Measurements from ENCODE around the gene MED4.

MED4 gene

GRCh38 chr13:48131533-48131932, 36.6 kb upstream of the MED4 start:
- TF ChIP-seq, protein P1, sequence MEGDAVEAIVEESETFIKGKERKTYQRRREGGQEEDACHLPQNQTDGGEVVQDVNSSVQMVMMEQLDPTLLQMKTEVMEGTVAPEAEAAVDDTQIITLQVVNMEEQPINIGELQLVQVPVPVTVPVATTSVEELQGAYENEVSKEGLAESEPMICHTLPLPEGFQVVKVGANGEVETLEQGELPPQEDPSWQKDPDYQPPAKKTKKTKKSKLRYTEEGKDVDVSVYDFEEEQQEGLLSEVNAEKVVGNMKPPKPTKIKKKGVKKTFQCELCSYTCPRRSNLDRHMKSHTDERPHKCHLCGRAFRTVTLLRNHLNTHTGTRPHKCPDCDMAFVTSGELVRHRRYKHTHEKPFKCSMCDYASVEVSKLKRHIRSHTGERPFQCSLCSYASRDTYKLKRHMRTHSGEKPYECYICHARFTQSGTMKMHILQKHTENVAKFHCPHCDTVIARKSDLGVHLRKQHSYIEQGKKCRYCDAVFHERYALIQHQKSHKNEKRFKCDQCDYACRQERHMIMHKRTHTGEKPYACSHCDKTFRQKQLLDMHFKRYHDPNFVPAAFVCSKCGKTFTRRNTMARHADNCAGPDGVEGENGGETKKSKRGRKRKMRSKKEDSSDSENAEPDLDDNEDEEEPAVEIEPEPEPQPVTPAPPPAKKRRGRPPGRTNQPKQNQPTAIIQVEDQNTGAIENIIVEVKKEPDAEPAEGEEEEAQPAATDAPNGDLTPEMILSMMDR (IDR thresholded peaks at IDR 0.05; ENCODE audit: poor library complexity, severe bottlenecking): no peak
- DNase-seq (ENCODE audit: low spot score) (no peak), ATAC-seq (ENCODE audit: low read depth) (peak; percentile 67)
- Histone ChIP-seq H3K9me3 (ENCODE audit: severe bottlenecking) (no peaks in the 10 kb centered on the region), H3K27ac (ENCODE audit: poor library complexity, severe bottlenecking) (no peak overlapping the region), H3K27me3 (ENCODE audit: insufficient read depth, poor library complexity, severe bottlenecking) (no peaks in the 10 kb centered on the region), H3K4me1 (ENCODE audit: insufficient read depth, poor library complexity, severe bottlenecking) (peaks cover 13% of the 10 kb centered on the region), H3K36me3 (ENCODE audit: low read depth) (no peaks in the 10 kb centered on the region), H3K4me3 (ENCODE audit: severe bottlenecking) (no peak overlapping the region)

- Histone ChIP-seq H3K4me3 (ENCODE audit: severe bottlenecking) (no peak overlapping the region), H3K9me3 (ENCODE audit: severe bottlenecking) (no peaks in the 10 kb centered on the region), H3K27me3 (ENCODE audit: insufficient read depth, poor library complexity, severe bottlenecking) (no peaks in the 10 kb centered on the region), H3K4me1 (ENCODE audit: insufficient read depth, poor library complexity, severe bottlenecking) (peaks cover 13% of the 10 kb centered on the region), H3K27ac (ENCODE audit: poor library complexity, severe bottlenecking) (no peak overlapping the region), H3K36me3 (ENCODE audit: low read depth) (no peaks in the 10 kb centered on the region)
- DNase-seq (ENCODE audit: low spot score) (no peak), ATAC-seq (ENCODE audit: low read depth) (peak; percentile 51; the same call in 2 of the 3 replicates)
- TF ChIP-seq, protein P1 (IDR thresholded peaks at IDR 0.05; ENCODE audit: poor library complexity, severe bottlenecking): peak; percentile 81
Measured at GRCh38 chr13:48126944-48127830, 32.3 kb upstream of the MED4 start.

DNA sequence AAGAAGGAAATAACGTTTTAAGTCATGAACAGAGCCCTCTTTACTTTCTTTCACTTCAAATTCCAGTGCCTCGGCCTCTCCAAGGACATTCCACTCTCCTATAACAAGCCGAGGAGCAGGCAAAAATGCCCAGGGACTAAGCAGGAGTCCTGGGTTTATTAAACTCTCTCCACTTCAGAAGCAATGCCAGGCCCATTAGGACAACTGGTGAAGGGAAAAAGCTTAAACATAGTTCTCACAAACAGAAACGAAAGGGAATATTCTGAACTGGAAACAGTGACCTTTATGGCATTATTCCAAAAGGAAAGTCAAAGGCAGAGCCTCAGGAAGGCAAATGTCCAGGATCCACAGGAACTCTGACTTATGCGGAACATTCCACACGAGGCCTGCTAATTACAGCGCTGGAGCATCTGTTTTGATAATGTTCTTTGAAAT, 30.9 kb upstream of the MED4 start:
- no peaks in the 10 kb centered on the region for H3K9me3 ChIP-seq (ENCODE audit: severe bottlenecking)
- H3K27ac ChIP-seq (ENCODE audit: poor library complexity, severe bottlenecking): no peak overlapping the region
- no peak for ATAC-seq (ENCODE audit: low read depth)
- DNase-seq (ENCODE audit: low spot score): no peak
- no peak overlapping the region for H3K4me3 ChIP-seq (ENCODE audit: severe bottlenecking)
- H3K4me1 ChIP-seq (ENCODE audit: insufficient read depth, poor library complexity, severe bottlenecking): peaks cover 4% of the 10 kb centered on the region
- no peaks in the 10 kb centered on the region for H3K27me3 ChIP-seq (ENCODE audit: insufficient read depth, poor library complexity, severe bottlenecking)
- H3K36me3 ChIP-seq (ENCODE audit: low read depth): no peaks in the 10 kb centered on the region
- TF ChIP-seq, protein P1 (IDR thresholded peaks at IDR 0.05; ENCODE audit: poor library complexity, severe bottlenecking): no peak

DNA sequence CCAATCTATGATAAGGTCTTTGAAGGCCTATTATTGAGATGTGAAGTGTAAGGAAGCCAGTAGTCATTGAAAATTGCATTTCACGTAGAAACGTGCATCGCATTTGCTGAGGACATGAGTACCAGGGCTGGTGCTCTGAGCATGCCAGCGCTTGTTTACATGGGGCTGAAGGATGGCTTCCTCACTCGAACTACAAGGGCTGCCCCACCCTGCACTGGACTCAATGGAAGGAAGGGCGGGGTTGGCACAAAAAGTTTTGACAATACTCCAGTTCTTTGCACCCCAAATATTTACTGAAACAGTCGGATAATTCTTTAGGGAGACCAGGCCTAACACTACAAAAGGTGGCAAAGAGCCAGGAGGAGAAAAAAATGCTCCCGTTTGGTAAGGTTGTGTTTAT, 28.9 kb upstream of the MED4 start:
- no peak for ATAC-seq (ENCODE audit: low read depth)
- H3K9me3 ChIP-seq (ENCODE audit: severe bottlenecking): no peaks in the 10 kb centered on the region

More for the DNA sequence above, 28.9 kb upstream of the MED4 start:
- Histone ChIP-seq H3K36me3 (ENCODE audit: low read depth) (no peaks in the 10 kb centered on the region), H3K4me1 (ENCODE audit: insufficient read depth, poor library complexity, severe bottlenecking) (peaks cover 4% of the 10 kb centered on the region), H3K4me3 (ENCODE audit: severe bottlenecking) (no peak overlapping the region), H3K27me3 (ENCODE audit: insufficient read depth, poor library complexity, severe bottlenecking) (no peaks in the 10 kb centered on the region), H3K27ac (ENCODE audit: poor library complexity, severe bottlenecking) (no peak overlapping the region)
- DNase-seq (ENCODE audit: low spot score): no peak
- TF ChIP-seq, protein P1 (IDR thresholded peaks at IDR 0.05; ENCODE audit: poor library complexity, severe bottlenecking): no peak
